Adrenal gland (tissue), 12 donors: Measurements from ENCODE around the gene ZBTB39. TPM values are rescaled to one million over a fixed set of nuclear protein-coding genes. Genes with fewer than 3 reads are reported as not detected.

Experiments used
- DNase-seq, 7 donors: peaks; one replicate each; pipeline ENCODE4 v3.0.0-alpha.2; 2019 to 2020
- H3K27ac ChIP-seq, 5 donors: fragments of 200-600 bp; sonication (generic) in 4 of 5; 1 replicate in 3 of 5; 2 replicates in 2 of 5; pipeline versions ENCODE4 v1.5.1 to v1.8.0; 2016 to 2020; ENCODE audit warnings: mild to moderate bottlenecking in 1 of 5
- H3K27me3 ChIP-seq: fragments of 200-600 bp; 2 replicates; pipeline ENCODE4 v1.8.0; 2021
- H3K36me3 ChIP-seq, 2 donors: fragments of 200-600 bp; replicated peaks in 1 of 2; 1 replicate in 1 of 2; 2 replicates in 1 of 2; pipeline versions ENCODE4 v1.5.1 to v1.8.0; 2018 to 2022
- H3K4me1 ChIP-seq, 2 donors: fragments of 200-600 bp; replicated peaks in 1 of 2; 1 replicate in 1 of 2; 2 replicates in 1 of 2; pipeline versions ENCODE4 v1.5.1 to v1.8.0; 2018 to 2021
- H3K4me3 ChIP-seq, 4 donors: fragments of 200-600 bp; sonication (generic) in 3 of 4; one replicate each; pipeline ENCODE4 v1.5.1; 2016 to 2018
- H3K9me3 ChIP-seq, 3 donors: fragments of 200-600 bp; sonication (generic) in 1 of 3; replicated peaks in 1 of 3; 1 replicate in 2 of 3; 2 replicates in 1 of 3; pipeline versions ENCODE4 v1.5.1 to v1.8.0; 2016 to 2021
- POLR2A ChIP-seq, 2 donors: fragments of 450-650 bp; IDR thresholded peaks; one replicate each; pipeline ENCODE4 v1.6.1; 2017; ENCODE audit warnings: antibody characterized with exemption in 2 of 2, mild to moderate bottlenecking in 2 of 2, moderate library complexity in 1 of 2
- WGBS, 4 donors: extraction: QIAGEN DNeasy Blood & Tissue Kit in 2 of 4; methylation state at CpG; one replicate each; pipeline versions ENCODE4 v1.1.5 to v1.1.7; 2013 to 2017; 5-methylcytosine and 5-hydroxymethylcytosine counted together
- intact Hi-C, 2 donors: fragments of 100-400 bp; cut with DNase I; formaldehyde crosslinking; loops; one replicate each; pipeline versions ENCODE4 v1.14.1 to v1.15.0; 2022 to 2023
- polyA plus RNA-seq, 3 donors: library from polyadenylated mRNA; stranded (reverse); fragments of 200-250 nt in 2 of 3; fragments of 350-450 nt in 1 of 3; fragmentation: Illumina TruSeq in 1 of 3; extraction: RNeasy Lipid Tissue Mini Kit (QIAGEN cat#74804) in 1 of 3; gene quantifications; one replicate each; pipeline ENCODE4 v1.2.3, GENCODE V29; 2013 to 2014
- total RNA-seq, 9 donors: library from RNA; depleted of rRNA in 4 of 9; stranded (reverse); fragments of >200 nt in 4 of 9; fragments of 120-200 nt in 1 of 9; fragmentation: NEBNext Ultra II Directional in 1 of 9; extraction: Animal tissue kit (Norgen Biotek cat#: 25700) in 1 of 9; gene quantifications; one replicate each; pipeline versions ENCODE4 v1.1.0 to v1.2.4, GENCODE V29; 2013 to 2023
- TF ChIP-seq, protein P1 (sequence below), 6 experiments: fragments of 450-650 bp in 4 of 6; fragments of 200-600 bp in 2 of 6; sonication (generic) in 1 of 6; IDR thresholded peaks; 1 replicate in 5 of 6; 2 replicates in 1 of 6; pipeline versions ENCODE4 v1.5.1 to v1.8.0; 2016 to 2021; ENCODE audit warnings: antibody characterized with exemption in 6 of 6, mild to moderate bottlenecking in 2 of 6, moderate library complexity in 1 of 6
- donor health status: healthy with polysubstance abuse.
- donor health status: Bipolar disorder and iron deficiency.
- donor health status: DM: yes; HTN: yes; CAD: no.
- donor health status: DM: no; HTN: no; CAD: no.
- donor health status: DM: no; HTN: no; CAD: no.
- donor health status: DM: yes; HTN: yes; CAD: no.

ZBTB39 gene
- total and polyA plus RNA-seq, 12 donors, result 1.4 to 6.0 (median 3.9) TPM

DNA sequence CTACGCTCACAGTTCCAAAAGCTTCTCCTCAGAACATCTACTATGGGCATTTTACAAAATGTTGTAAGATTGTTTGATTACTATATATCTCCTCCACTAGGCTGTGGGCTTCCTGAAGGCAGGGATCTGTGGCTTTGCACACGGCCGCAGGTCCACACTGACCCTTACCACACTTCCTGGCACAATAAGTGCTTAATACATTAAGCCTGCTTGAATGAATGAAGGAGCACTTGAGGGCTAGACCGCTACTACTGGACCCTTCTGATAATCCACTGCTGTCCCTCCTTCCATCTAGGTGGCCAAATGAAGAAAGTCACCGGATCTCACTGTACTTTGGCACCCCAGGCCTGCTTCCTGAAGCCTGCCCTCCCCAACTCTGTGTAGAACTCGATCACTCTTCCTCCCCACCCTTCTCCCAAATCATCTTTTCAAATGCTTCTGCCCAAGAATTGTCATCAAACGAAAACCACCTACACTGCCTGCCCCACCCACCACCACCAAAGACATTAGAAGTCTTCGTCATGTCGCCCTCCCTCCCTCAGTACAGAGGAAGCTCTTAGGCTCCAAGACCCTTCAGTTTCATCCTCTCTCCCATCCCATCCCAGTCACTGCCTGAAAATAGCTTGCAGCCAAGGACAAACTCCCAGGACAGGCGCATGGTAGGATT, 596 bp upstream of the ZBTB39 start:
- peaks cover 0 to 27% of the 10 kb centered on the region in 2 donors for H3K36me3 ChIP-seq
- intact Hi-C loops, result no loop called here
- peaks cover 8 to 22% of the 10 kb centered on the region in 2 donors for H3K4me1 ChIP-seq
- H3K27me3 ChIP-seq, result no peaks in the 10 kb centered on the region
- DNase-seq, result no peak
- TF ChIP-seq, protein P1, sequence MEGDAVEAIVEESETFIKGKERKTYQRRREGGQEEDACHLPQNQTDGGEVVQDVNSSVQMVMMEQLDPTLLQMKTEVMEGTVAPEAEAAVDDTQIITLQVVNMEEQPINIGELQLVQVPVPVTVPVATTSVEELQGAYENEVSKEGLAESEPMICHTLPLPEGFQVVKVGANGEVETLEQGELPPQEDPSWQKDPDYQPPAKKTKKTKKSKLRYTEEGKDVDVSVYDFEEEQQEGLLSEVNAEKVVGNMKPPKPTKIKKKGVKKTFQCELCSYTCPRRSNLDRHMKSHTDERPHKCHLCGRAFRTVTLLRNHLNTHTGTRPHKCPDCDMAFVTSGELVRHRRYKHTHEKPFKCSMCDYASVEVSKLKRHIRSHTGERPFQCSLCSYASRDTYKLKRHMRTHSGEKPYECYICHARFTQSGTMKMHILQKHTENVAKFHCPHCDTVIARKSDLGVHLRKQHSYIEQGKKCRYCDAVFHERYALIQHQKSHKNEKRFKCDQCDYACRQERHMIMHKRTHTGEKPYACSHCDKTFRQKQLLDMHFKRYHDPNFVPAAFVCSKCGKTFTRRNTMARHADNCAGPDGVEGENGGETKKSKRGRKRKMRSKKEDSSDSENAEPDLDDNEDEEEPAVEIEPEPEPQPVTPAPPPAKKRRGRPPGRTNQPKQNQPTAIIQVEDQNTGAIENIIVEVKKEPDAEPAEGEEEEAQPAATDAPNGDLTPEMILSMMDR (IDR thresholded peaks at IDR 0.05), result no peak
- no peak for TF ChIP-seq POLR2A (IDR thresholded peaks at IDR 0.05)
- H3K9me3 ChIP-seq, result no peaks in the 10 kb centered on the region
- H3K27ac ChIP-seq, result peak overlapping the region in 3 of 5 donors; percentile 30 to 88 (median 57)
- WGBS, 4 donors, result 57 to 62% (median 61%) methylated on average over 10 of the region's 10 CpGs
- H3K4me3 ChIP-seq, result peak overlapping the region in 1 of 4 donors; percentile 85

DNA sequence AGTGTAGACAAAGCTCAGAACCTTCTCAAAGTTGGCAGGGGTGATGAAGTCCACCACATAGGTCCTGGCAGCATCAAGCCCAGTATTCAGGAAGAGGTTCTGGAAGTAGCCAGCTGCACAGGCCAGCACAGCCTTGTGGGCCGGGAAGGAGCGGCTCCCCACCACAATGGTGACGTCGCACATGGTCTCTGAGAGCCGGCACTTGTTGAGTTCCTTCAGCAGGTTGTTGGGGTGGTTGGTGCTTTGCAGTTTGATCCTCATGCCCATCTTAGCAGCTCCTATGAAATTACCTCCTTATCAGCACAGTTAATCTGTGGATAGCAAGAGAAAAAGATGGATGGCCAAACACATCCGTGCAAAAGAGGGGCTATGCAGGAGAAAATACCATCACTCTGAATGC, 1.7 kb downstream of the ZBTB39 start:
- H3K27ac ChIP-seq, result no peak overlapping the region
- no peaks in the 10 kb centered on the region for H3K9me3 ChIP-seq
- H3K27me3 ChIP-seq, result no peaks in the 10 kb centered on the region
- peaks cover 0 to 36% of the 10 kb centered on the region in 2 donors for H3K36me3 ChIP-seq
- no peak for DNase-seq
- 81 to 94% (median 84%) methylated on average over 6 of the region's 6 CpGs for WGBS, 4 donors
- H3K4me3 ChIP-seq, result no peak overlapping the region
- peaks cover 8 to 30% of the 10 kb centered on the region in 2 donors for H3K4me1 ChIP-seq
- intact Hi-C loops, result loop anchor here in 1 of 2 donors (5.0 kb wide), 1 partner anchor 247 kb away; no protein-coding TSS in a partner anchor
- TF ChIP-seq, protein P1 (IDR thresholded peaks at IDR 0.05), result no peak
- TF ChIP-seq POLR2A (IDR thresholded peaks at IDR 0.05), result no peak

DNA sequence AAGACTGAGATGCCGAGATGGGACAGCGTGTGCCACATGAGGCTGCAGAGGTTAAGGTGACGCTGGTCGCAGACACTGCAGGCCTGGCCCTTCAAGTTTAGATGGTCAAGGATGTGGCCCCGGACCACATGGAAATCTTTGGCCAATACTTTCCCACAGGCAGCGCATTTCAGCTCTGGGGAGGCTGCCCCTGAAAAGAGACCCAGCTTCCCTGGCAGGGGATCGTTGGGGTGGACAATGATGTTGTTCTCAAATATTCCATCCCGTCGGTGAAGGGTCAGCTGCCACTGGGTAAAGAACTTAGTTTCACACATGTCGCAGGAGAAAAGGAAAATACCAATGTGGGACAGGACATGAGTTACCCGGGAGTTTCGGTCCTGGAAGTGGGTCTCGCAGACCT, 3.0 kb downstream of the ZBTB39 start:
- no peak for TF ChIP-seq POLR2A (IDR thresholded peaks at IDR 0.05)
- TF ChIP-seq, protein P1 (IDR thresholded peaks at IDR 0.05), result no peak
- Histone ChIP-seq H3K36me3 (peaks cover 0 to 36% of the 10 kb centered on the region in 2 donors), H3K4me1 (peaks cover 8 to 25% of the 10 kb centered on the region in 2 donors), H3K4me3 (no peak overlapping the region), H3K27ac (no peak overlapping the region), H3K27me3 (no peaks in the 10 kb centered on the region), H3K9me3 (no peaks in the 10 kb centered on the region)
- 90 to 93% (median 92%) methylated on average over 12 to 13 of the region's 13 CpGs for WGBS, 4 donors
- no peak for DNase-seq
- intact Hi-C loops, result loop anchor here in 1 of 2 donors (5.0 kb wide), 1 partner anchor 246 kb away; no protein-coding TSS in a partner anchor

DNA sequence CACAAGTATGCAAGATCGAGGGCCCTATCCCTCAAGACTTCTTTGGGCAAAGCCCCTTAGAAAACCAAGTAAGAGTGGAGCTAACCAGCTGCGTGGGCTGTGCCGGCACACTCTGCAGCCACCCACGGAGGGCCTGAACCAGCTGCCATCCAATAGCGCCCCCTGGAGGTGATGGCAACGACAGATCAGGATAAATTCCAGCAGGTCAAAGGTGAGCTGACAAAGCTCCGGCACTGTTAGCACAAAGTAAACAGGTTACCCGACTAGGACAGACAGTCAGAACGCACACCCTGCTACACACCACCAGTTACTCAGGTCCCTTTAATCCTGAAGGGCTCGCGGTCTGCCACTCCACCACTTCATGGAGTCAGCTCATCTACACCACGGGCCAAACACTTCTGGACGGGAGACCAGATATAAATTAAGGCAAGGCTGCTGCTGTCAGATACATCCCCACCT, 4.9 kb downstream of the ZBTB39 start:
- Histone ChIP-seq H3K4me3 (no peak overlapping the region), H3K27me3 (no peaks in the 10 kb centered on the region), H3K9me3 (no peaks in the 10 kb centered on the region), H3K36me3 (peaks cover 0 to 36% of the 10 kb centered on the region in 2 donors), H3K27ac (peak overlapping the region in 1 of 5 donors; percentile 0), H3K4me1 (peaks cover 8 to 24% of the 10 kb centered on the region in 2 donors)
- TF ChIP-seq, protein P1 (IDR thresholded peaks at IDR 0.05), result peak; percentile 58 to 83 (median 68)
- TF ChIP-seq POLR2A (IDR thresholded peaks at IDR 0.05), result no peak
- 30 to 44% (median 38%) methylated on average over 9 to 13 of the region's 13 CpGs for WGBS, 4 donors
- peak; percentile 56 to 86 (median 66) for DNase-seq
- intact Hi-C loops, result loop anchor here in 1 of 2 donors (5.0 kb wide), 1 partner anchor 244 kb away; no protein-coding TSS in a partner anchor
